HUES6 (cell line): ENCODE results near the gene TFAP2E.

Source experiments
- H3K27ac ChIP-seq: 2 replicates; pipeline ENCODE4 v1.7.0; 2013; ENCODE audit warnings: low read depth, mild to moderate bottlenecking, low read length, inconsistent platforms
- H3K27me3 ChIP-seq: 2 replicates; pipeline ENCODE4 v1.6.1; 2013; ENCODE audit warnings: low read length; ENCODE audit not compliant: control insufficient read depth, insufficient read depth
- H3K36me3 ChIP-seq: 2 replicates; pipeline ENCODE4 v1.6.1; 2013; ENCODE audit warnings: low read length; ENCODE audit not compliant: control insufficient read depth, insufficient read depth
- H3K4me1 ChIP-seq: 2 replicates; pipeline ENCODE4 v1.6.1; 2013; ENCODE audit warnings: low read length; ENCODE audit not compliant: control insufficient read depth, insufficient read depth
- H3K4me3 ChIP-seq: 2 replicates; pipeline ENCODE4 v1.5.1; 2013; ENCODE audit warnings: low read depth, low read length
- H3K9ac ChIP-seq: one replicate; pipeline ENCODE4 v1.6.1; 2013; ENCODE audit warnings: mild to moderate bottlenecking, low read length
- H3K9me3 ChIP-seq: 2 replicates; pipeline ENCODE4 v1.6.1; 2013; ENCODE audit warnings: low read depth, low read length; ENCODE audit not compliant: control insufficient read depth, insufficient read depth

TFAP2E gene

DNA sequence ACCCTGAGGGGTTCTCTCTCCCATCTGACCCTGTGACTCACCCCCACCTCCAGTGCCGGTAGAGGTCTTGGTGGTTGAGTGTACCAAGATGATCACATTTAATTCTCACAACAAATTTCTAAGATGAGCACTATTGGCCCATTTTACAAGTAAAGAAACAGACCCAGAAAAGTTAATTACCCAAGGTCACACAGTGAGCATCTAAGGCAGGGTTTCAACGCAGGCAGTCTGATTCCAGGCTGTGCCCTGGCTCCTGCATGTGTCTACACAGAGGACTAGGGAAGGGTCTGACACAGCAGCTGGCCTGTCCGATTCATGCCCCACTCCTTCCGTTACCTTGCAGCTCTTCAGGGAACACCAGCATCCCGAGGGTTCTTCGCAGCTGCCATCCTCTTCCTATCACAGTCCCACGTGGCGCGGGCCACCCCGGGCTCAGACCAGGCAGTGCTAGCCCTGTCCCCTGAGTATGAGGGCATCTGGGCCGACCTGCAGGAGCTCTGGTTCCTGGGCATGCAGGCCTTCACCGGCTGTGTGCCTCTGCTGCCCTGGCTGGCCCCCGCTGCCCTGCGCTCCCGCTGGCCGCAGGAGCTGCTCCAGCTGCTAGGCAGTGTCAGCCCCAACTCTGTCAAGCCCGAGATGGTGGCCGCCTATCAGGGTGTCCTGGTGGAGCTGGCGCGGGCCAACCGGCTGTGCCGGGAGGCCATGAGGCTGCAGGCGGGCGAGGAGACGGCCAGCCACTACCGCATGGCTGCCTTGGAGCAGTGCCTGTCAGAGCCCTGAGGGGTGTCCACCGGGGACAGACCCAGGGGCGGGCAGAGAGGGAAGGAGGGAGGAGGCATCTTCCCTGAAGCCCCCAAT, 8.0 kb upstream of the TFAP2E start:
- H3K4me1 ChIP-seq, result no peaks in the 10 kb centered on the region
- no peak overlapping the region for H3K27ac ChIP-seq
- H3K4me3 ChIP-seq, result no peak overlapping the region
- no peaks in the 10 kb centered on the region for H3K9me3 ChIP-seq
- H3K9ac ChIP-seq, result no peak overlapping the region
- H3K36me3 ChIP-seq, result peaks cover 60% of the 10 kb centered on the region
- peaks cover 1% of the 10 kb centered on the region for H3K27me3 ChIP-seq

DNA sequence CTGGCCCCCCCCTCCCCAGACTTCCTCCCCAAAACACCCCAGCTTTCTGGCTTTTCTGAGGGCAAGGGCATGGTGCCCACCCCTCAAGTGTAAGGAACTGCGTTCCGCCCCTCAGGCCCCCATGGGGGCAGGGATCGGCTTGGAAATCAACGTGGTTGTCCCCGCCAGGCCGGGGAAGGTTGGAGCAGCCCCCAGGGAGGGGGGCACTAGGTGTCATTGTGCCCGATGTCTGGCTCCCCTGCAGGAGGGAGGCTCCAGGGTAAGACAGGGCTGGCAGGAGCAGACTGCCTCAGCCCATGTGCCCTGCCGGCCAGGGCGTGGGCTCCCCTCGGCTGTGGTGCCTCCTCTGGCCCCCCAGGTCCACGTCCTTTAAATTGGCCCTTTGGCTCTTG, 7.4 kb upstream of the TFAP2E start:
- H3K9ac ChIP-seq, result no peak overlapping the region
- no peaks in the 10 kb centered on the region for H3K4me1 ChIP-seq
- peaks cover 7% of the 10 kb centered on the region for H3K27me3 ChIP-seq
- H3K4me3 ChIP-seq, result no peak overlapping the region
- no peaks in the 10 kb centered on the region for H3K9me3 ChIP-seq
- peaks cover 54% of the 10 kb centered on the region for H3K36me3 ChIP-seq
- no peak overlapping the region for H3K27ac ChIP-seq

DNA sequence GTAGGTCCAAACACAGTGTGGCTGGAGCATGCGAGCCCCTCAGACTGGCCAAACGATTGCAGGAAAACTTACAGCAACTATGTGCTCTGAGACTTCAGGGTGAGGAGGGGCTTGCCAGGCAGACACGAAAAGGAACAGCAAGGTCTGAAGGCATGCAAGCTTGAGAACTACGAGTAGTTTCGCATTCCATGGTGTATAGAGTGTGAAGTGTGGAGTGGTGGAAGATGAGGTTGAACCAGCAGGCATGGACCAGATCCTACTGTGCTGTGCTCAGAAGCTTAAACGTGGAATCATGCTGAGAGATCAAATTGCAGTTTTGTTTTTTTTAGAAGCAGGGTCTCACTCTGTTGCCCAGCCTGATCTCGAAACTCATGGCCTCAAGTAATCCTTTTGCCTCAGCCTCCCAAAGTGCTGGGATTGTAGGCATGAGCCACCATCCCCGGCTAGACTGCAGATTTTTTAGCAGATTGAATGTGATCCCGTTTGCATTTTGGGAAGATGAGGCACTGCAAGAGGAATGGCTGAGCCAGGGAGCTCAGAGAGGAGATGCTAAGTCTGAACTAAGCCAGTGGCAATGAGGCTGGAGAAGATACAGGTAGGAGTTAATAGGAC, 5.1 kb upstream of the TFAP2E start:
- Histone ChIP-seq H3K4me1 (peaks cover 5% of the 10 kb centered on the region; the same call in 1 of the 2 replicates), H3K9me3 (no peaks in the 10 kb centered on the region), H3K36me3 (peaks cover 30% of the 10 kb centered on the region), H3K27me3 (peaks cover 29% of the 10 kb centered on the region), H3K4me3 (no peak overlapping the region), H3K27ac (no peak overlapping the region), H3K9ac (no peak overlapping the region)

DNA sequence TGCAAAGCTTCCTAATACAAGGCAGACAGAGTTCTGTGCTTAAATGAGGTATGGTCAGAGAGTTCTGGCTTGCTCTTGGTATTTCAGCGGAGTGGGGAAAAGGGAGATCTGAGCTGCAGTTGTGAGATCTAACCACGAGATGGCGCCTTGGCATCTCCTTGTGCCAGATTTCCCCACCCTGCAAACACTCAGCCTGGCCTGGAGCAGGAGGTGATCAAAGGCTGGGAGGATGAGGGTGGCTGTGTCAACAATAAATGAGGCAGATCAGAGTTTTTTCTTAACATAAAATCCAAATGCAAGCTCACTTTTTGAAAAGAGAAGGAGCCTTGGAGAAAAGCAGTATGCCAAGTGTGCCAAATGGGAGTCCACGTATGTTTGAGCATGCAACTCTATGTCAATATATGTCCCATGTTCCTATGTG, 4.1 kb upstream of the TFAP2E start:
- peaks cover 22% of the 10 kb centered on the region for H3K36me3 ChIP-seq
- peaks cover 5% of the 10 kb centered on the region; the same call in 1 of the 2 replicates for H3K4me1 ChIP-seq
- H3K9ac ChIP-seq, result no peak overlapping the region
- H3K27me3 ChIP-seq, result peaks cover 39% of the 10 kb centered on the region
- no peaks in the 10 kb centered on the region for H3K9me3 ChIP-seq
- no peak overlapping the region for H3K27ac ChIP-seq
- no peak overlapping the region for H3K4me3 ChIP-seq

DNA sequence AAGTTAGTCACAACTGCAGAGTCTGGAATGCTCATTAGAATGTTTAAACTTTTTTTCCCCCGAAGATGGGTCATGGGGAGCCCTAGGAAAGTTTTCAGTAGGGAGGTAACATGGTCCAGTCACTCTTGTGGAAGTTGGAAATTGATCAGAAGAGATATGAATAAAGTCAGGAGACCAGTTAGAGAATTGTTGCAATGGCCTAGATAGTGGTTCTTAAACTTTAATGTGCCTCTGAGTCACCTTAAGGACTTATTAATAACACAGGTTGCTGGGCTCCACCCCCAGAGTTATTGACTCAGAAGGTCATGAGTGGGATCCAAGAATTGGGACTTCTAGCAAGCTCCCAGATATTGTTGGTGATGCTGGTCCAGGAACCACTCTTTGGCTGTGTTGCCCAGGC, 3.2 kb upstream of the TFAP2E start:
- peaks cover 14% of the 10 kb centered on the region for H3K36me3 ChIP-seq
- no peaks in the 10 kb centered on the region for H3K9me3 ChIP-seq
- H3K4me3 ChIP-seq, result no peak overlapping the region
- no peak overlapping the region for H3K27ac ChIP-seq
- H3K27me3 ChIP-seq, result peaks cover 48% of the 10 kb centered on the region
- H3K9ac ChIP-seq, result no peak overlapping the region
- H3K4me1 ChIP-seq, result peaks cover 13% of the 10 kb centered on the region

DNA sequence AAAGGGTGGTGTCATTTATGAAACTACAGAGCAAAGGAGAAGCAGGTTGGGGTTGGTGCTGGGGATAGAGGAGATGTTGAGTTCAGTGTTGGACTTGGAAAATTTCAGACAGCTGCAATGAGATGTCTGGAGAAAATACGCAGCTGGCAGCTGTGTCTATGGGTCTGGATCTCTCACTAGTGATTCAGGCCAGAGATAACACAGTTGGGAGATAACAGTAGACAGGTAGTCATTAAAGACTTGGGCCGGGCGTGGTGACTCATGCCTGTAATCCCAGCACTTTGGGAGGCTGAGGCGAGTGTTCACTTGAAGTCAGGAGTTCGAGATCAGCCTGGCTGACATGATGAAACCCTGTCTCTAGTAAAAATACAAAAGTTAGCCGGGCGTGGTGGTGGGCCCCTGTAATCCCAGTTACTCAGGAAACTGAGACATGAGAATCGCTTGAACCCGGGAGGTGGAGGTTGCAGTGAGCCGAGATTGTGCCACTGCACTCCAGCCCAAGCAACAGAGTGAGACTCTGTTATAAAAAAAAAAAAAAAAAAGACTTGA, 2.5 kb upstream of the TFAP2E start:
- Histone ChIP-seq H3K4me1 (peaks cover 19% of the 10 kb centered on the region), H3K36me3 (peaks cover 11% of the 10 kb centered on the region; the same call in 1 of the 2 replicates), H3K9ac (no peak overlapping the region), H3K9me3 (no peaks in the 10 kb centered on the region), H3K27me3 (peaks cover 55% of the 10 kb centered on the region), H3K27ac (no peak overlapping the region), H3K4me3 (no peak overlapping the region)

DNA sequence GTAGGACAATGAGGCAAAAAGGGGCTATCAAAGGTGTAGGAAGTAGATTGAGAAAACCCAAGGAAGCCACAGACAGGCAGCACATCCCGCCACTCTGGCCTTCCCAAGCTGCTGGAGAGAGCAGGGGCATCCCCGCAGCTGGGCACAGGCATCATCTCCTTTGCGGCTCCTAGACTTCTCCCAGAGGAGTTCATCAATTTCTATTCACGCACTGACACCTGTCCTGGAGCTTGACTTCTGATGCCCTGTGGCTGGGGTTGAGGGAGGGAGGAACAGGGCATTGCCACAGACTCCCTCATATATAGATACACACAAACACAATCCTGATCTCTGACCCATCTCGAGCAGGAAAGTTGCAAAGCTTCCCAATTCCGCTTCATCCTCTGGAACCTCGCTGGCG, 1.9 kb upstream of the TFAP2E start:
- H3K4me3 ChIP-seq, result no peak overlapping the region
- peaks cover 61% of the 10 kb centered on the region for H3K27me3 ChIP-seq
- no peaks in the 10 kb centered on the region for H3K9me3 ChIP-seq
- H3K9ac ChIP-seq, result no peak overlapping the region
- H3K4me1 ChIP-seq, result peaks cover 25% of the 10 kb centered on the region
- H3K27ac ChIP-seq, result no peak overlapping the region
- H3K36me3 ChIP-seq, result peaks cover 6% of the 10 kb centered on the region; the same call in 1 of the 2 replicates

DNA sequence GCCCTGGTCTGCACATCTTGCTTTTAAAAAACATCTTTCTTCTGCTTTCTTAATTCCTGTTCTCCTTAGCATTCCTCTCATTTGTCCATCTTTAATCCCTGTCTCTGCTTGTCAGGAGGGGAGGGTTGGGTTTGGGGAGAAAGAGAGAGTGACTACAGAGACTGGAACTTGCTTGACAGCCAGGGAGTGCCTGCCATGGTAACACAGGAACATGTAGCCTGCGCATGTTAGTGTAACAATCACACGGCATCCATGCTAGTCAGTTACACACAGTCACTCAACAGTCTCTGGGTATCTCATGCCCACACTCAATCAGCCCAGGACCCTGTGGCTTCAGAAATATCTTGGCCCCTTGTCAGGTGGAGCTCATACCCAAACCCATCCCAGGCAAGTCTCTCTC, 818 bp upstream of the TFAP2E start:
- Histone ChIP-seq H3K36me3 (no peaks in the 10 kb centered on the region), H3K9me3 (no peaks in the 10 kb centered on the region), H3K9ac (no peak overlapping the region), H3K4me3 (no peak overlapping the region), H3K27me3 (peaks cover 72% of the 10 kb centered on the region), H3K27ac (no peak overlapping the region), H3K4me1 (peaks cover 29% of the 10 kb centered on the region)

DNA sequence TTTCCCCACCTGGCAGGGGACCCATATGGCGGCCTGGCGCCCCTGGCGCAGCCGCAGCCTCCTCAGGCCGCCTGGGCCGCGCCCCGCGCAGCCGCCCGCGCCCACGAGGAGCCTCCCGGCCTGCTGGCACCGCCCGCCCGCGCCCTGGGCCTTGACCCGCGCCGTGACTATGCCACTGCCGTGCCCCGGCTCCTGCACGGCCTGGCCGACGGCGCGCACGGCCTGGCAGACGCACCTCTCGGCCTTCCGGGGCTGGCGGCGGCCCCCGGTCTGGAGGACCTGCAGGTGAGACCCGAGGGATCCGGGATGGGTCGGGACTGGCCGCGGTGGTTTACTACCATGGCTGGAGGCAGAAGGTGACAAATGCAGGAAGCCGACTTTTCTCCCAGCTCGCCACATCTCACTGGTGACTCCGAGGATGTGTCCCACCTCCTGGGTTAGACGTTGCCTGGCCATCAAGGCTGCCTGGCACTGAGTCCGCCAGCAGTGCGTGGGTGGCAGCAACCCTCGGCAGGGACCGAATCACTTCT, 1.1 kb downstream of the TFAP2E start:
- H3K4me1 ChIP-seq, result peaks cover 34% of the 10 kb centered on the region
- no peaks in the 10 kb centered on the region for H3K36me3 ChIP-seq
- no peak overlapping the region for H3K9ac ChIP-seq
- H3K4me3 ChIP-seq, result peak overlapping the region; percentile 80
- peaks cover 87% of the 10 kb centered on the region for H3K27me3 ChIP-seq
- H3K27ac ChIP-seq, result no peak overlapping the region
- H3K9me3 ChIP-seq, result no peaks in the 10 kb centered on the region

DNA sequence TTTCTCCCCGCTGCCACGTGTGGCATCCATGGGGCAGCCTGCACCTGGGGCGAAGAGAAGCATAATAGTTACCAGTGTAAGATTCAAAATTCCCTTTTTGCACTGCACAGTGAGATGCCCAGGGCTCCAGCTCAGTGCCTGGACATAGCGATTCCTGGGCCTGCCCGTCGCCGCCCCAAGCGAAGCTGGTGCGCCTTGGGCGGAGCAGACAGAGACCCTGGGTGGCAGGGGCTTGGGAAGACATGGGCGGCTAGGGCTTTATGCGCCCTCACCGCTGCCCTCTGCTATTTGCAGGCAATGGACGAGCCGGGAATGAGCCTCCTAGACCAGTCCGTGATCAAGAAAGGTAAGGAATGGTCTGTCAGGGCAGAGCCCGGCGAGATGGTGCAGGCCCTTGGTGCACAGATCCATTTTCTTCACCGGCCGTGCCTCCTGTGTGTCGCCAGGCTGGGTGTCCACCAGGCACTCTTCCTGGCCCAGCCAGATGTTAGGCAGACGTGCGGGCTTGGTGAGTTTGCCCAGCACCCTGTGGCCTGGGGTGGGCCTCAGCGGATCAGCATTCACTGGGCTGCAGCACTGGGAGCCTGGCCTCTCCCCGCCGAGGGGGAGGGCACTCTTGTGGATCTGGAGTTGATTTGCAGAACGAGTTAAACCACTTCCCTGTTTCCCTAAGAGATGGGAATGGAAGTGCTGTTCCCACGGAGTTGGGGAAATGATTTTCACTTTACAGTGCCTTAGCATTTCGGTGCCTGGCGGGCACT, 1.7 kb downstream of the TFAP2E start:
- no peaks in the 10 kb centered on the region for H3K36me3 ChIP-seq
- H3K4me1 ChIP-seq, result peaks cover 34% of the 10 kb centered on the region
- no peak overlapping the region for H3K27ac ChIP-seq
- no peak overlapping the region for H3K9ac ChIP-seq
- peaks cover 87% of the 10 kb centered on the region for H3K27me3 ChIP-seq
- peak overlapping the region; percentile 80; the same call in 1 of the 2 replicates for H3K4me3 ChIP-seq
- H3K9me3 ChIP-seq, result no peaks in the 10 kb centered on the region
